ENCODE data around the gene CELA2A. TPM values are rescaled to one million over a fixed set of nuclear protein-coding genes. Genes with fewer than 3 reads are reported as not detected.
"Not testable (repeated sequence)": the region's sequence is repeated elsewhere in the genome, so short reads cannot be mapped to it uniquely, and the experiment has no call there.

The CELA2A gene
- total RNA-seq, 1 donor from 2014 or later, result not detected

GRCh38 chr1:15425521-15425920 is 31.0 kb upstream of the CELA2A start:
- DNase-seq, result no peak

GRCh38 chr1:15425958-15426357 is 30.6 kb upstream of the CELA2A start:
- no peak for DNase-seq

DNA sequence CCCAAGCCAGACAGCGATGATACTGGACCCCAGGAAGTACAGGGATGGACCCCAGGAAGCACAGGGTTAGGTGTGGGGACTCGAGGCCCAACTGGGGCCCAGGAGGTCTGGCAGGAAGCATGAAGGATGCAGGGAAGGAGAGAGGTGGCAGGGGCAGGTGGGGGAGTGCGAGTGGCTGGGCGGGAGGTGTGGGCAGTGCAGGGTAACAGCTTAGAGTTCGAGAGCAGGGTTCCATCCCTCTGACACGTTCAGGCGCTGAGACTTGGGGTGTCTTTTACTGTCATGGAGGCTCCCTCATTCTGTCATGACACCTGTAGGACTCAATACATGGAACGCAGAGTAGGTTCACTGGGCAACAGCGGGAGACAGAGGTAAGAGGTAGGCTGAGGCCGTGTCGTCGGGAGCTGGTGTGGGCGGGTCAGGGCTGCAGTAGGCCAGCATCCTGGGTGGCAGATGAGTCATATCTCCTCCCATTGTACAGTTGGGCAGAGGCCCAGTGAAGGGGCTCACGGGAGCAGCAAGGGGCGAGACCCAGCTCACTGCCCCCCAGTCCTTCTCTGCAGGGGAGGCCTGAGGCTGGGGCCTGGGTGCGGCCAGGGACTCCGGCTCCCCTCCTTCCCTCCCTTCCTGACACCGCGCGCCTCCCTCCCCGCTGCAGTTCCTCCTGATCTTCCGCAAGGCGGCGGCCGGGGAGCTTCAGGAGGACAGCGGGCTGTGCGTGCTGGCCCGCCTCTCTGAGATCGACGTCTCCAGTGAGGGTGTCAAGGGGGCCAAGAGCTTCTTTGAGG is 29.8 kb upstream of the CELA2A start:
- no peak for DNase-seq

GRCh38 chr1:15427280-15427666 is 29.3 kb upstream of the CELA2A start:
- no peak for DNase-seq

DNA sequence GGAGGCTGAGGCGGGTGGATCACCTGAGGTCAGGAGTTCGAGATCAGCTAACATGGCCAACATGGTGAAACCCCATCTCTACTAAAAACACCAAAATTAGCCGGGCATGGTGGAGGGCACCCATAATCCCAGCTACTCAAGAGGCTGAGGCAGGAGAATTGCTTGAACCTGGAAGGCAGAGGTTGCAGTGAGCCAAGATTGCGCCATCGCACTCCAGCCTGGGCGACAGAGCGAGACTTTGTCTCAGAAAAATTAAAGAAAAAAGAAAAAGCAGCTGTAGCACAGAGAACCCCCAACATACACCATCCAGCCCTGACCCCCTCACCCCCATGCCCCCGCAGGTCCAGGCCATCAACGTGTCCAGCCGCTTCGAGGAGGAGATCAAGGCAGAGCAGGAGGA is 28.3 kb upstream of the CELA2A start:
- not testable (repeated sequence) for DNase-seq

DNA sequence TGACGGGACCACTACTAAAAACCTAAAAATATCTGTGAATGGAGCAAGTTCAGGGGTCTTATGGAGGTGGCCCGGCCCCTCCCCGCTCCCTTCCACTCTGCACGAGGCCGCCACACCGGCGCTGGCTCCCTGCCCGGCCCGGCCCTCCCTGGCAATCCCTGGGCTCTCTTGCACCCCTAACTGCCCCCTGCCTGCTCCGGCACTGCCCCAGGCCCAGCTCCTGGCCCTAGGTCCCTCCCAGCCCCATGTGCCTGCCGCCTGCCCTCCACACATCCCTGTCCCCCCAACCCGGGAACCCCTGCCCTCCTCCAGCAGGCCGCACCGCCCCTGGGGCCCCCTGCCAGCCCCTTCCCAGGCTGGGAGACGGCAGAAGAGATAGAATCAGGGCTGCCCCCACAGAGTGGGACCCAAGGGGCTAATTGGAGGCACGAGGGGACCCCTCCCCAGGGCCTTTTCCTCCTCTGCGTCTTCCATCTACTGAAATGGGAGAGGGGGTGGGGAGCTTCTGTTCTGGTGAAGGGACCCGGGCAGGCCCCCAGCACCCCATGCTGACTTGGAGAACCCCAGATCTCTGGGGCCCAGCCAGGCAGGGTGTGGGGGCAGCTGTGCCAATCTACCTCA is 27.6 kb upstream of the CELA2A start:
- no peak for DNase-seq

DNA sequence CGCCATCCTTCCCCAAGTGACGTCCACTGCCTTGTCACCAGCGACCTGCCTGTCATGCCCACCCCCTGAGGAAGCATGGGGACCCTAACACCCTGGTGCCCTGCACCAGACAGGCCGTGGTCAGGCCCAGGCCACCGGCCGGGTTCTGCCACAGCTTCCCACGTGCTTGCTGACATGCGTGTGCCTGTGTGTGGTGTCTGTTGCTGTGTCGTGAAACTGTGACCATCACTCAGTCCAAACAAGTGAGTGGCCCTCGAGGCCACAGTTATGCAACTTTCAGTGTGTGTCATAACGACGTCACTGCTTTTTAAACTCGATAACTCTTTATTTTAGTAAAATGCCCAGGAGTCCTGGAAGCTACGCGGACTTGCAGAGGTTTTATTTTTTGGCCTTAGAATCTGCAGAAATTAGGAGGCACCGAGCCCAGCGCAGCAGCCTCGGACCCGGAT is 26.8 kb upstream of the CELA2A start:
- no peak for DNase-seq

DNA sequence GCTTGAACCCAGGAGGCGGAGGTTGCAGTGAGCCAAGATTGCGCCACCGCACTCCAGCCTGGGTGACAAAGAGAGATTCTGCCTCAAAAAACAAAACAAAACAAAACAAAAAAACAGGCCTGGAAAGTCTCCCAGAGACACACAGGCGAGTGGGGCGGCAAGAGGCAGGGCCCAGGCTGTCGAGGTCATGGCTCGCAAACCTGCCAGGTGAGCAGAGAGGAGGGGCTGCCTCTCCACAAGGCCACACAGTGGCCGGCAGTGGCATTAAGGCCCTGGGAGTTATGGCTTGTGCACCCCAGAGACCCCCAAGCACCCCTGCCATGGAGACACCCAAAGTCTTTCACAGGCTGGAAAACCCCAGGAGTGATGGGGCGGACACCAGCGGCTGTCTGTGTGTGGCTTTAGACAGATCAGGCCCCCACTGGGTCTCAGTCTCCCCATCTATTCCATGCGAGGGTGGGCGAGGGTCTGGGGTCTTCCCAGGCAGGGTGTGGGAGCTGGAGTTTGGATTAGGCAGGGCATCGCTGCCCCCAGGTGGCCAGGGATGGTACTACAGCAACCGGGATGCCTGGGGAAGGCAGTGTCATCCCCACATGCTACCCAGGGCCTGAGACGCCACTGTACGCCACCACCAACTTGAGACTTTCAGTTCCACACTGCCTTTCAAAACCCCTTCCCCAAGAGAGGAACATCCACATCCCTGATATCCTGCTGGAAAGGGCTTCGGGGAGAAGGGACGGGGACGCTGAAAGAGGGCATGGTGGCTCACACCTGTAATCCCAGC is 25.6 kb upstream of the CELA2A start:
- DNase-seq, result peak; percentile 71

DNA sequence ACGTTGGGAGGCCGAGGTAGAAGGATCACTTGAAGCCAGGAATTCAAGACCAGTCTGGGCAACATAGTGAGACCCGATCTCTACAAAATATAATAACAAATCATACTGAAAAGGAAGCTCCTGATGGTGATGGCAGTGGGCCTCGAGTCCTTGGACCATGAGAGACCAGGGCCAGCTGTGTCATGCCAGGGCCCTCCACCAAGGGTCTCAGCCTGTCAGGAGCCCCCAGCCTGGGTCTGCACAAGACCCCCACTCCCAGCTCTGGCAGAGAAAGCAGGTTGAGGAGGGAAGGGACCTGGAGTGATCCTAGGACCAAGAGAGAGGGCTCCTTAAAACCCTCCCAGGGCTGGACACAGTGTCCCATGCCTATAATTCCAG is 25.0 kb upstream of the CELA2A start:
- no peak for DNase-seq

GRCh38 chr1:15432324-15432723 is 24.2 kb upstream of the CELA2A start:
- DNase-seq, result no peak

- no peak for DNase-seq
These were observed 23.1 kb upstream of the CELA2A start for GRCh38 chr1:15433471-15433870.

DNA sequence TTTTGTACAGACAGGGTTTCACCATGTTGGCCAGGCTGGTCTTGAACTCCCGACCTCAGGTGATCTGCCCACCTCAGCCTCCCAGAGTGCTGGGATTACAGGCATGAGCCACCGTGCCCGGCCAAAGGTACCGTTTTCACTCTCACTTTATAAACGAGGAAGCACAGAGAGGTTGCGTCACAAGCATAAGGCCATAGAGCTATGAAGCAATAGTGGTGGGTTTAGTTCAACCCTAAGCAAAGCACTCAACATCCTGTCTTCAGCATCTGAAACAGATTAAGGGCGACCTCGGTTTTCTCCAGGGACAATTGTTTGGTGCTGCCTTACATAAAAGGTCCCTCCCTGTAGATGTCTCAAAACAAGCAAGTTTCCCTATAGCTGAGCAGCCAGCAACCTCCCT is 21.8 kb upstream of the CELA2A start:
- DNase-seq, result not testable (repeated sequence)

GRCh38 chr1:15435239-15436077 is 21.1 kb upstream of the CELA2A start:
- DNase-seq, result no peak

GRCh38 chr1:15436881-15437442 is 19.6 kb upstream of the CELA2A start:
- no peak for DNase-seq

DNA sequence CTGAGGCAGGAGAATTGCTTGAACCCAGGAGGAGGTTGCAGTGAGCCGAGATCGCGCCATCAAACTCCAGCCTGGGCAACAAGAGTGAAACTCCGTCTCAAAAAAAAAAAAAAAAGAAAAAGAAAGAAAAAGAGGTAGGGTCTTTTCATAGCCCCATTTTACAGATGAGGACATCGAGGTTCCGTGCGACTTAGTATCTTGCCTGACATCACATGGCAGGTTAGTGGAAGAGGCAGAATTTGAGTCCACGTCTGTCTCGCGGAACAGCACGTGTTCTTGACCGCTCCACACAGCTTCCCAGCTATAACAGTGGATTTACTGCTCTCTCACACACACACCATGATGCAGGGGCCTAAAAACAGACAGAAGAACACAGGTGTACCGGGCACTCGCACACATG is 17.2 kb upstream of the CELA2A start:
- DNase-seq, result no peak

DNA sequence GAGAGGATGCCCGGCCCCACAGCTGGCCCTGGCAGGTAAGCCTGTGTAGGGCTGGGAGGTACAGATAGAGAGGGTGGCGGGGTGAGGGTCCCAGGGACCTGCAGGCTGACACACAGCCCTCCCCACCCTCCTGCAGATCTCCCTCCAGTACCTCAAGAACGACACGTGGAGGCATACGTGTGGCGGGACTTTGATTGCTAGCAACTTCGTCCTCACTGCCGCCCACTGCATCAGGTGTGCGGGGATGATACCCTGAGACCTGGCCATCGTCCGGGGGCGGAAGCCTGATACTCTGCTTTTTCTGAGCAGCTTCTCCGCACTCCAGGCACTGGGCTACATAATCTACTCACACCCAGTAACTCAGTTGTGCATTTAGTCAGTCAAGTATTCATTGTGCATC is 16.2 kb upstream of the CELA2A start:
- no peak for DNase-seq

GRCh38 chr1:15441247-15441646 is 15.3 kb upstream of the CELA2A start:
- no peak for DNase-seq

DNA sequence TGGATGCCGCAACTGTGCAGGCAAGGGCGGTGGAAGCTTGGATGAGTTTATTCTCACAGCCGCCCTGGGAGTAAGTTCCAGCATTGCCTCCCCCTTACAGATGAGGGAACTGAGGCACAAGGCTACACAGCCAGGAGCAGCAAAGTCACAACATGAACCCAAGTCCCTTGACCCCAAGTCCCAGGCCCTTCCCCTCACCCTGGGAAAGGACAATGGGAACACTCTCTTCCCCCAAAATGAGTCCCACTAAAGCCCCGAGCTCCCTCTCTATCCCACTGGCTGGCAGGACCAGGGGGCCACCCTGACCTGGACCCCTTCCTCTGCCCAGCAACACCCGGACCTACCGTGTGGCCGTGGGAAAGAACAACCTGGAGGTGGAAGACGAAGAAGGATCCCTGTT is 14.4 kb upstream of the CELA2A start:
- no peak for DNase-seq

- DNase-seq, result no peak
These were observed 13.8 kb upstream of the CELA2A start for GRCh38 chr1:15442759-15443158.

DNA sequence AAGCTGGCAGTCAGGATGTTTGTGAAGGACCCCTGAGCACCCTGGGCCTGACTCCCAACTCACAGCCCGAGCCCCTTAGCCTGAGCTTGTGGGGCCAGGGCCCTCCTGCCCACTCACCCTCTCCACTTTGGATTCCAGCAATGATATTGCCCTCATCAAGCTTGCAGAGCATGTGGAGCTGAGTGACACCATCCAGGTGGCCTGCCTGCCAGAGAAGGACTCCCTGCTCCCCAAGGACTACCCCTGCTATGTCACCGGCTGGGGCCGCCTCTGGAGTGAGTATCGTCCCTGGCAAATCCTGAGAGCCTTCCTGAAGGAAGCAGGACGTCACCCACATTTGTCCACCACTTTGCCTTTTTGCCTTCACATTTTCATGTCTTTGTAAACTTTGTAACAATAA is 13.3 kb upstream of the CELA2A start:
- no peak for DNase-seq

- DNase-seq, result no peak
These were observed 11.8 kb upstream of the CELA2A start for GRCh38 chr1:15444468-15445389.
